Endothelial cell of umbilical vein (primary cell): ENCODE data around the gene EFHB.

Experiments
- EZH2 ChIP-seq: IDR thresholded peaks from 2 replicates; pipeline ENCODE4 v1.6.1; 2012; ENCODE audit warnings: borderline replicate concordance, low read depth, mild to moderate bottlenecking, moderate library complexity, low read length, inconsistent platforms; ENCODE audit not compliant: severe bottlenecking
- FOS ChIP-seq: IDR thresholded peaks from 2 replicates; pipeline ENCODE4 v1.6.1; 2011; ENCODE audit warnings: mild to moderate bottlenecking, low read length, moderate library complexity, borderline replicate concordance; ENCODE audit not compliant: insufficient read depth
- GATA2 ChIP-seq: IDR thresholded peaks from 2 replicates; pipeline ENCODE4 v1.7.0; 2011; ENCODE audit warnings: low read depth, mild to moderate bottlenecking, moderate library complexity, mixed read lengths, low read length; ENCODE audit not compliant: insufficient read length, insufficient read depth
- JUN ChIP-seq: IDR thresholded peaks from 2 replicates; pipeline ENCODE4 v1.6.1; 2011; ENCODE audit warnings: borderline replicate concordance, low read depth; ENCODE audit not compliant: insufficient read length, insufficient read depth
- MYC ChIP-seq: IDR thresholded peaks from one replicate; pipeline ENCODE4 v1.6.1; 2011; ENCODE audit warnings: mild to moderate bottlenecking, low read depth, low read length
- POLR2A ChIP-seq: IDR thresholded peaks from 2 replicates; pipeline ENCODE4 v1.6.1; 2012; ENCODE audit warnings: low read depth, mild to moderate bottlenecking, control low read depth, low read length
- POLR2AphosphoS5 ChIP-seq: IDR thresholded peaks from 2 replicates; pipeline ENCODE4 v1.6.1; 2012; ENCODE audit warnings: low read depth, mild to moderate bottlenecking, control low read depth, low read length, moderate library complexity; ENCODE audit not compliant: insufficient read depth
- TF ChIP-seq, protein P1 (sequence below), 2 donors: IDR thresholded peaks; 1 replicate in 1 of 2; 2 replicates in 1 of 2; pipeline ENCODE4 v1.5.1; 2011; ENCODE audit warnings: low read length in 2 of 2, mild to moderate bottlenecking in 2 of 2, moderate library complexity in 2 of 2, control low read depth in 1 of 2, inconsistent platforms in 1 of 2, low read depth in 1 of 2; ENCODE audit not compliant: insufficient read depth in 1 of 2; ENCODE audit errors: extremely low read depth in 1 of 2
- TF ChIP-seq, protein P2 (sequence below): IDR thresholded peaks from 2 replicates; pipeline ENCODE4 v1.6.1; 2011; ENCODE audit not compliant: insufficient read depth, insufficient read length

- no peak for TF ChIP-seq POLR2A
- TF ChIP-seq, protein P1, sequence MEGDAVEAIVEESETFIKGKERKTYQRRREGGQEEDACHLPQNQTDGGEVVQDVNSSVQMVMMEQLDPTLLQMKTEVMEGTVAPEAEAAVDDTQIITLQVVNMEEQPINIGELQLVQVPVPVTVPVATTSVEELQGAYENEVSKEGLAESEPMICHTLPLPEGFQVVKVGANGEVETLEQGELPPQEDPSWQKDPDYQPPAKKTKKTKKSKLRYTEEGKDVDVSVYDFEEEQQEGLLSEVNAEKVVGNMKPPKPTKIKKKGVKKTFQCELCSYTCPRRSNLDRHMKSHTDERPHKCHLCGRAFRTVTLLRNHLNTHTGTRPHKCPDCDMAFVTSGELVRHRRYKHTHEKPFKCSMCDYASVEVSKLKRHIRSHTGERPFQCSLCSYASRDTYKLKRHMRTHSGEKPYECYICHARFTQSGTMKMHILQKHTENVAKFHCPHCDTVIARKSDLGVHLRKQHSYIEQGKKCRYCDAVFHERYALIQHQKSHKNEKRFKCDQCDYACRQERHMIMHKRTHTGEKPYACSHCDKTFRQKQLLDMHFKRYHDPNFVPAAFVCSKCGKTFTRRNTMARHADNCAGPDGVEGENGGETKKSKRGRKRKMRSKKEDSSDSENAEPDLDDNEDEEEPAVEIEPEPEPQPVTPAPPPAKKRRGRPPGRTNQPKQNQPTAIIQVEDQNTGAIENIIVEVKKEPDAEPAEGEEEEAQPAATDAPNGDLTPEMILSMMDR (IDR thresholded peaks at IDR 0.05; ENCODE audit: extremely low read depth in 1 of 2, insufficient read depth in 1 of 2, low read depth in 1 of 2, low read length in 2 of 2) = no peak
- TF ChIP-seq GATA2 = no peak
- TF ChIP-seq JUN = no peak
- TF ChIP-seq EZH2 = no peak
- no peak for TF ChIP-seq POLR2AphosphoS5
- TF ChIP-seq, protein P2, sequence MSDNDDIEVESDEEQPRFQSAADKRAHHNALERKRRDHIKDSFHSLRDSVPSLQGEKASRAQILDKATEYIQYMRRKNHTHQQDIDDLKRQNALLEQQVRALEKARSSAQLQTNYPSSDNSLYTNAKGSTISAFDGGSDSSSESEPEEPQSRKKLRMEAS = no peak
- no peak for TF ChIP-seq MYC
- no peak for TF ChIP-seq FOS
Observed at GRCh38 chr3:19972054-19972453, 38.0 kb upstream of the EFHB start.
